HCT116 (cell line): ENCODE measurements around the gene NEU4.

Experiments
- EZH2phosphoT487 ChIP-seq: fragments of 200-600 bp; IDR thresholded peaks from 2 replicates; pipeline ENCODE4 v1.6.1; 2018; ENCODE audit warnings: antibody characterized with exemption, borderline replicate concordance
- POLR2AphosphoS5 ChIP-seq: IDR thresholded peaks from 2 replicates; pipeline ENCODE4 v1.6.1; 2011; ENCODE audit warnings: mild to moderate bottlenecking, low read depth, low read length, moderate library complexity
- RAD21 ChIP-seq: IDR thresholded peaks from 2 replicates; pipeline ENCODE4 v1.6.1; 2012; ENCODE audit warnings: low read depth, mild to moderate bottlenecking
- YY1 ChIP-seq: IDR thresholded peaks from 2 replicates; pipeline ENCODE4 v1.6.1; 2011; ENCODE audit warnings: low read length, low read depth, moderate library complexity, mild to moderate bottlenecking; ENCODE audit not compliant: insufficient replicate concordance; ENCODE audit errors: extremely low read depth
- TF ChIP-seq, protein P1 (sequence below), 3 experiments: fragments of 200-600 bp in 1 of 3; sonication (generic) in 1 of 3; IDR thresholded peaks in 2 of 3; conservative IDR thresholded peaks in 1 of 3; 2 replicates each; pipeline ENCODE4 v1.5.1; 2012 to 2017; ENCODE audit warnings: low read depth in 2 of 3, low read length in 2 of 3, antibody characterized with exemption in 1 of 3, borderline replicate concordance in 1 of 3, control low read depth in 1 of 3, mild to moderate bottlenecking in 1 of 3, mixed read lengths in 1 of 3, mixed run types in 1 of 3, moderate library complexity in 1 of 3; ENCODE audit not compliant: insufficient read depth in 1 of 3
- TF ChIP-seq, protein P2 (sequence below): IDR thresholded peaks from 2 replicates; pipeline ENCODE4 v1.6.1; 2012
- TF ChIP-seq, protein P3 (sequence below): IDR thresholded peaks from 2 replicates; pipeline ENCODE4 v1.6.1; 2012
- TF ChIP-seq, protein P4 (sequence below): IDR thresholded peaks from 2 replicates; pipeline ENCODE4 v1.6.1; 2011; ENCODE audit warnings: mild to moderate bottlenecking, low read length, moderate library complexity; ENCODE audit not compliant: insufficient replicate concordance; ENCODE audit errors: extremely low read depth

DNA sequence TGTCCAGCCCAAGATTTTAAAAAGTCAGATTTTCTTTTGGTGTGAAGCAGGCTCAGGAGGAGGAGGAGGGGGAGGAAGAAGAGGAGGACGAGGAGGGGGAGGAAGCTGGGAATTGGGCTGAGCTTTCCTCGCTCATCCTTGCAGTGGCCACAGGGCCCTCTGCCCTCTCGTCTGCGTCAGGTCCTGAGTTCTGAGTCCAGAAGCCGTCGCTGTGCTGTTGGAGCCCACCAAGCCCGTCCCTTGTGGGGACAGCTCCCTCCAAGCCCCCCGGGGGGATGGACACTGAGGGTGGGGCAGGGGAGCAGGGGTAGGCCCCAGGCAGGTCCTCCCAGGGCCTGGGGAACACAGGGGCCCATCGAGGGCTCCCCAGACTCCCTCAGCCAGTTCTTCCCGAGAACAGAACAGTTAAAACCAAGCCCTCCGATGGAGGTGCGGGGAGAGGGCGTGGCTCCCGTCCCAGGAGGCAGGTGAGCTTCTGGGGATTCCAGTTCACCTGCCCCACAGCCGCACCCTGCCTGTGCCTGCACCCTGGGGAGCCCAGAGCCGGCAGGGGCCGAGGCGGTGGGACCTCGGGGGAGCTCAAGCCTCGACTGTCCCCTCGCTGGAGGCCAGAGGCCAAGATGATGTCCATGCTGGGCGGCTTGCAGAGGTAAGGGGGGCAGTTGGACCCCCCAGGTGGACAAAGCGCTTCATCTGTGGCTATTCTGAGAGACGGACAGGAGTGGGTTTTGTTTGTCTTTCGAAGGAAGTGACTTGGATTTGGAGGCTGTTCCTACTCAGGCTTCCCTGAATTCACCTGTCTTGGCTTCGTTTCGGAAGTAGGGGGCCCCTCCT, 32.4 kb upstream of the NEU4 start, which contains the start of gene GAL3ST2:
- TF ChIP-seq, protein P1, sequence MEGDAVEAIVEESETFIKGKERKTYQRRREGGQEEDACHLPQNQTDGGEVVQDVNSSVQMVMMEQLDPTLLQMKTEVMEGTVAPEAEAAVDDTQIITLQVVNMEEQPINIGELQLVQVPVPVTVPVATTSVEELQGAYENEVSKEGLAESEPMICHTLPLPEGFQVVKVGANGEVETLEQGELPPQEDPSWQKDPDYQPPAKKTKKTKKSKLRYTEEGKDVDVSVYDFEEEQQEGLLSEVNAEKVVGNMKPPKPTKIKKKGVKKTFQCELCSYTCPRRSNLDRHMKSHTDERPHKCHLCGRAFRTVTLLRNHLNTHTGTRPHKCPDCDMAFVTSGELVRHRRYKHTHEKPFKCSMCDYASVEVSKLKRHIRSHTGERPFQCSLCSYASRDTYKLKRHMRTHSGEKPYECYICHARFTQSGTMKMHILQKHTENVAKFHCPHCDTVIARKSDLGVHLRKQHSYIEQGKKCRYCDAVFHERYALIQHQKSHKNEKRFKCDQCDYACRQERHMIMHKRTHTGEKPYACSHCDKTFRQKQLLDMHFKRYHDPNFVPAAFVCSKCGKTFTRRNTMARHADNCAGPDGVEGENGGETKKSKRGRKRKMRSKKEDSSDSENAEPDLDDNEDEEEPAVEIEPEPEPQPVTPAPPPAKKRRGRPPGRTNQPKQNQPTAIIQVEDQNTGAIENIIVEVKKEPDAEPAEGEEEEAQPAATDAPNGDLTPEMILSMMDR (IDR thresholded peaks at IDR 0.05 in 2 of 3, conservative IDR thresholded peaks at IDR 0.05 in 1 of 3; ENCODE audit: borderline replicate concordance in 1 of 3, insufficient read depth in 1 of 3, low read depth in 2 of 3, low read length in 2 of 3), result no peak
- TF ChIP-seq POLR2AphosphoS5, result no peak
- no peak for TF ChIP-seq RAD21
- TF ChIP-seq, protein P2, sequence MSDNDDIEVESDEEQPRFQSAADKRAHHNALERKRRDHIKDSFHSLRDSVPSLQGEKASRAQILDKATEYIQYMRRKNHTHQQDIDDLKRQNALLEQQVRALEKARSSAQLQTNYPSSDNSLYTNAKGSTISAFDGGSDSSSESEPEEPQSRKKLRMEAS, result no peak
- TF ChIP-seq, protein P3, sequence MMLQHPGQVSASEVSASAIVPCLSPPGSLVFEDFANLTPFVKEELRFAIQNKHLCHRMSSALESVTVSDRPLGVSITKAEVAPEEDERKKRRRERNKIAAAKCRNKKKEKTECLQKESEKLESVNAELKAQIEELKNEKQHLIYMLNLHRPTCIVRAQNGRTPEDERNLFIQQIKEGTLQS, result no peak
- TF ChIP-seq, protein P4, sequence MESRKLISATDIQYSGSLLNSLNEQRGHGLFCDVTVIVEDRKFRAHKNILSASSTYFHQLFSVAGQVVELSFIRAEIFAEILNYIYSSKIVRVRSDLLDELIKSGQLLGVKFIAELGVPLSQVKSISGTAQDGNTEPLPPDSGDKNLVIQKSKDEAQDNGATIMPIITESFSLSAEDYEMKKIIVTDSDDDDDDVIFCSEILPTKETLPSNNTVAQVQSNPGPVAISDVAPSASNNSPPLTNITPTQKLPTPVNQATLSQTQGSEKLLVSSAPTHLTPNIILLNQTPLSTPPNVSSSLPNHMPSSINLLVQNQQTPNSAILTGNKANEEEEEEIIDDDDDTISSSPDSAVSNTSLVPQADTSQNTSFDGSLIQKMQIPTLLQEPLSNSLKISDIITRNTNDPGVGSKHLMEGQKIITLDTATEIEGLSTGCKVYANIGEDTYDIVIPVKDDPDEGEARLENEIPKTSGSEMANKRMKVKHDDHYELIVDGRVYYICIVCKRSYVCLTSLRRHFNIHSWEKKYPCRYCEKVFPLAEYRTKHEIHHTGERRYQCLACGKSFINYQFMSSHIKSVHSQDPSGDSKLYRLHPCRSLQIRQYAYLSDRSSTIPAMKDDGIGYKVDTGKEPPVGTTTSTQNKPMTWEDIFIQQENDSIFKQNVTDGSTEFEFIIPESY, result no peak
- no peak for TF ChIP-seq YY1
- TF ChIP-seq EZH2phosphoT487, result no peak
